GM12878 (cell line): ENCODE data around the gene ZDHHC7. TPM values are rescaled to one million over a fixed set of nuclear protein-coding genes. Genes with fewer than 3 reads are reported as not detected.

Experiments
- ATAC-seq: fragments of 200-7000 bp; cut with Tn5 transposase; 3 replicates; pipeline ENCODE4 v1.9.1; 2020; ENCODE audit warnings: mild to moderate bottlenecking, moderate library complexity
- BruUV-seq: library from RNA; stranded (reverse); fragments of 400-500 nt; replicated peaks from 2 replicates; lab custom pipeline; 2021; lab: Mats Ljungman, UMichigan
- CTCF ChIA-PET: fragments of 300-600 bp; sonication (Branson Sonifier 250); formaldehyde crosslinking; extraction: SDS; loops from one replicate; lab custom pipeline; 2021; ENCODE audit warnings: inconsistent platforms; lab: Yijun Ruan, JAX
- POLR2A ChIA-PET: fragments of 350-600 bp; formaldehyde crosslinking; extraction: SDS; loops from one replicate; lab custom pipeline; 2021; ENCODE audit warnings: inconsistent platforms; lab: Charles Lee
- RAD21 ChIA-PET: fragments of 300-600 bp; sonication (Branson Sonifier 250); formaldehyde crosslinking; loops from one replicate; lab custom pipeline; 2023; ENCODE audit warnings: antibody characterized with exemption; ENCODE audit not compliant: unreplicated experiment; lab: Charles Lee
- SMC1A ChIA-PET: fragments of 300-600 bp; sonication (Branson Sonifier 250); formaldehyde crosslinking; loops from one replicate; lab custom pipeline; 2023; ENCODE audit not compliant: unreplicated experiment, uncharacterized antibody; lab: Charles Lee
- DNase-seq: peaks from one replicate; pipeline ENCODE4 v3.0.0-alpha.2; 2011; ENCODE audit warnings: low read depth, low spot score
- FAIRE-seq: peaks from 3 replicates; lab custom pipeline; 2011; peaks lifted over from hg19 to GRCh38; lab: Jason Lieb, UNC
- H2AFZ ChIP-seq: 2 replicates; pipeline ENCODE4 v1.6.0; 2011; ENCODE audit warnings: low read depth, low read length, control low read depth; ENCODE audit not compliant: control insufficient read depth
- H3K27ac ChIP-seq: 2 replicates; pipeline ENCODE4 v1.5.1; 2011; ENCODE audit warnings: control low read depth; ENCODE audit not compliant: control insufficient read depth, insufficient read depth
- H3K27me3 ChIP-seq, 2 experiments: replicated peaks in 1 of 2; 2 replicates each; pipeline versions ENCODE4 v1.6.0 to v1.6.1; 2011; ENCODE audit warnings: low read length in 1 of 2; ENCODE audit not compliant: control insufficient read depth in 2 of 2, insufficient read depth in 2 of 2
- H3K36me3 ChIP-seq, 2 experiments: 2 replicates each; pipeline ENCODE4 v1.5.1; 2011; ENCODE audit warnings: low read length in 1 of 2; ENCODE audit not compliant: control insufficient read depth in 2 of 2, insufficient read depth in 2 of 2
- H3K4me1 ChIP-seq: 2 replicates; pipeline ENCODE4 v1.6.1; 2011; ENCODE audit warnings: mild to moderate bottlenecking, low read length, moderate library complexity, mixed read lengths; ENCODE audit not compliant: control insufficient read depth, insufficient read depth
- H3K4me2 ChIP-seq: 2 replicates; pipeline ENCODE4 v1.6.0; 2011; ENCODE audit warnings: control low read depth; ENCODE audit not compliant: control insufficient read depth, insufficient read depth
- H3K4me3 ChIP-seq: fragments of 200-600 bp; sonication (generic); 2 replicates; pipeline ENCODE4 v1.5.1; 2016
- H3K79me2 ChIP-seq: 2 replicates; pipeline ENCODE4 v1.6.0; 2011; ENCODE audit warnings: low read length; ENCODE audit not compliant: control insufficient read depth, insufficient read depth
- H3K9ac ChIP-seq: 2 replicates; pipeline ENCODE4 v1.8.0; 2011; ENCODE audit warnings: low read length, control low read depth, mixed read lengths; ENCODE audit not compliant: control insufficient read depth, insufficient read depth
- H3K9me3 ChIP-seq: replicated peaks from 3 replicates; pipeline ENCODE4 v1.5.1; 2011; ENCODE audit warnings: mild to moderate bottlenecking, low read length; ENCODE audit not compliant: control insufficient read depth, insufficient read depth
- H4K20me1 ChIP-seq: 2 replicates; pipeline ENCODE4 v1.6.0; 2011; ENCODE audit not compliant: control insufficient read depth, insufficient read depth
- BACH1 ChIP-seq: fragments of 450-650 bp; IDR thresholded peaks from 2 replicates; pipeline ENCODE4 v1.6.1; 2017; ENCODE audit warnings: mild to moderate bottlenecking, borderline replicate concordance
- CHD1 ChIP-seq: IDR thresholded peaks from 2 replicates; pipeline ENCODE4 v1.6.1; 2012; ENCODE audit warnings: low read depth, low read length, improper control_type of control experiment
- CHD4 ChIP-seq: fragments of 200-600 bp; sonication (generic); IDR thresholded peaks from 2 replicates; pipeline ENCODE4 v1.6.1; 2016; ENCODE audit warnings: mild to moderate bottlenecking
- E2F4 ChIP-seq: IDR thresholded peaks from 2 replicates; pipeline ENCODE4 v1.6.1; 2012; ENCODE audit warnings: low read depth, low read length, improper control_type of control experiment
- FOXM1 ChIP-seq: IDR thresholded peaks from 2 replicates; pipeline ENCODE4 v1.6.1; 2012; ENCODE audit warnings: low read depth, mild to moderate bottlenecking, inconsistent platforms, low read length, moderate library complexity
- MAX ChIP-seq: IDR thresholded peaks from 2 replicates; pipeline ENCODE4 v1.6.1; 2012; ENCODE audit warnings: low read depth, low read length, improper control_type of control experiment
- MYC ChIP-seq: IDR thresholded peaks from 2 replicates; pipeline ENCODE4 v1.6.1; 2011; ENCODE audit warnings: mild to moderate bottlenecking, low read length, moderate library complexity, inconsistent platforms; ENCODE audit not compliant: insufficient read depth, insufficient replicate concordance, insufficient read length, severe bottlenecking
- NFXL1 ChIP-seq: fragments of 450-650 bp; IDR thresholded peaks from 2 replicates; pipeline ENCODE4 v1.6.1; 2017; ENCODE audit warnings: antibody characterized with exemption, mild to moderate bottlenecking, borderline replicate concordance
- NR2C2 ChIP-seq: IDR thresholded peaks from 2 replicates; pipeline ENCODE4 v1.6.1; 2011; ENCODE audit warnings: borderline replicate concordance, low read depth; ENCODE audit not compliant: control insufficient read depth, insufficient read length
- PAX8 ChIP-seq: fragments of 450-650 bp; IDR thresholded peaks from 2 replicates; pipeline ENCODE4 v1.6.1; 2017; ENCODE audit warnings: mild to moderate bottlenecking, moderate library complexity
- POLR2AphosphoS5 ChIP-seq: IDR thresholded peaks from 2 replicates; pipeline ENCODE4 v1.6.1; 2011; ENCODE audit warnings: mild to moderate bottlenecking, low read length, inconsistent platforms
- SMAD1 ChIP-seq: fragments of 450-650 bp; IDR thresholded peaks from 2 replicates; pipeline ENCODE4 v1.6.1; 2018; ENCODE audit warnings: mild to moderate bottlenecking, low read depth; ENCODE audit not compliant: partially characterized antibody
- SMC3 ChIP-seq: IDR thresholded peaks from 2 replicates; pipeline ENCODE4 v1.6.1; 2011; ENCODE audit warnings: low read length, improper control_type of control experiment, borderline replicate concordance
- SRF ChIP-seq, 2 experiments: IDR thresholded peaks; 2 replicates each; pipeline ENCODE4 v1.6.1; 2011; ENCODE audit warnings: low read depth in 2 of 2, low read length in 2 of 2, mild to moderate bottlenecking in 1 of 2, moderate library complexity in 1 of 2
- STAT3 ChIP-seq: IDR thresholded peaks from 2 replicates; pipeline ENCODE4 v1.6.1; 2011; ENCODE audit warnings: low read depth, low read length, improper control_type of control experiment
- SUZ12 ChIP-seq: fragments of 200-600 bp; sonication (generic); IDR thresholded peaks from one replicate; pipeline ENCODE4 v1.6.1; 2018; ENCODE audit warnings: antibody characterized with exemption, mild to moderate bottlenecking; ENCODE audit not compliant: unreplicated experiment
- ZBTB40 ChIP-seq: fragments of 450-650 bp; IDR thresholded peaks from 2 replicates; pipeline ENCODE4 v1.6.1; 2016; ENCODE audit warnings: mild to moderate bottlenecking, moderate library complexity, borderline replicate concordance
- ZNF384 ChIP-seq: IDR thresholded peaks from 2 replicates; pipeline ENCODE4 v1.6.1; 2012; ENCODE audit warnings: low read depth, mild to moderate bottlenecking, low read length, improper control_type of control experiment, borderline replicate concordance
- WGBS: methylation state at CpG from one replicate; pipeline ENCODE4 v1.1.6; 2016; ENCODE audit warnings: low lambda C conversion rate; ENCODE audit not compliant: insufficient replicate concordance, insufficient coverage; ENCODE audit errors: missing lambda C conversion rate; 5-methylcytosine and 5-hydroxymethylcytosine counted together
- in situ Hi-C: fragments of 300-500 bp; cut with MboI; formaldehyde crosslinking; loops from 9 replicates; pipeline ENCODE4 v1.14.3; 2018; ENCODE audit warnings: mixed read lengths
- intact Hi-C: fragments of 100-400 bp; cut with micrococcal nuclease; formaldehyde crosslinking; loops from one replicate; pipeline ENCODE4 v1.14.2; 2022; ENCODE audit not compliant: unreplicated experiment
- polyA plus RNA-seq, 11 experiments: library from polyadenylated mRNA; depleted of rRNA in 4 of 11; unstranded in 6 of 11; stranded (reverse) in 5 of 11; fragments of >200 nt; fragmentation: Nextera tagmentation in 4 of 11; fragmentation: Illumina TruSeq in 1 of 11; extraction: Ambion mirVana in 4 of 11; extraction: Trizol in 1 of 11; gene quantifications; 1 replicate in 1 of 11; 2 replicates in 10 of 11; pipeline versions ENCODE4 v1.2.1 to v1.2.3, GENCODE V29; 2011 to 2016; ENCODE audit warnings: inconsistent platforms in 2 of 11, missing spikeins in 2 of 11, low read depth in 1 of 11
- total RNA-seq, 4 experiments: library from RNA; depleted of rRNA in 3 of 4; stranded (reverse); fragments of >200 nt in 3 of 4; fragmentation: Illumina TruSeq in 1 of 4; extraction: Trizol in 1 of 4; gene quantifications; 2 replicates each; pipeline versions ENCODE4 v1.2.1 to v1.2.3, GENCODE V29; 2013 to 2021

ZDHHC7 gene
- total and polyA plus RNA-seq, 10 of the 15 experiments (the other 5 are each of a cell fraction or from before 2014, with no cell fraction given), result 0.87 to 26.0 (median 20.0) TPM

GRCh38 chr16:85048921-85049562 is 37.7 kb upstream of the ZDHHC7 start:
- ATAC-seq (no peak), FAIRE-seq (no peak), DNase-seq (no peak)
- POLR2A ChIA-PET, result no interaction called here
- Histone ChIP-seq H4K20me1 (no peaks in the 10 kb centered on the region), H3K79me2 (no peaks in the 10 kb centered on the region), H2AFZ (no peak overlapping the region), H3K4me3 (no peak overlapping the region), H3K27ac (no peak overlapping the region), H3K4me1 (no peaks in the 10 kb centered on the region), H3K4me2 (no peak overlapping the region), H3K9ac (no peak overlapping the region), H3K9me3 (no peaks in the 10 kb centered on the region), H3K27me3 (no peaks in the 10 kb centered on the region; a peak in 1 of 4 replicates), H3K36me3 (no peaks in the 10 kb centered on the region)
- intact Hi-C loops, result no loop called here
- 62% methylated on average over 17 of the region's 17 CpGs for WGBS
- CTCF ChIA-PET, result no interaction called here
- no TSS peak for BruUV-seq
- RAD21 ChIA-PET, result no interaction called here
- in situ Hi-C loops, result no loop called here
- SMC1A ChIA-PET, result no interaction called here
- TF ChIP-seq NFXL1 (no peak), FOXM1 (no peak), POLR2AphosphoS5 (no peak), ZBTB40 (no peak), BACH1 (no peak), SRF (IDR thresholded peaks at IDR 0.05; ENCODE audit: low read depth in 2 of 2, low read length in 2 of 2) (no peak), MYC (no peak), PAX8 (no peak), NR2C2 (no peak), E2F4 (no peak), CHD4 (no peak), SMAD1 (no peak), SMC3 (no peak), MAX (no peak), ZNF384 (no peak), CHD1 (no peak), STAT3 (no peak), SUZ12 (no peak)
